Measurements from ENCODE around the gene QRSL1.
A peak's percentile ranks its signal among the peaks of the same experiment; 100 is the strongest.
"Not testable (repeated sequence)": the region's sequence is repeated elsewhere in the genome, so short reads cannot be mapped to it uniquely, and the experiment has no call there.

QRSL1 gene

DNA sequence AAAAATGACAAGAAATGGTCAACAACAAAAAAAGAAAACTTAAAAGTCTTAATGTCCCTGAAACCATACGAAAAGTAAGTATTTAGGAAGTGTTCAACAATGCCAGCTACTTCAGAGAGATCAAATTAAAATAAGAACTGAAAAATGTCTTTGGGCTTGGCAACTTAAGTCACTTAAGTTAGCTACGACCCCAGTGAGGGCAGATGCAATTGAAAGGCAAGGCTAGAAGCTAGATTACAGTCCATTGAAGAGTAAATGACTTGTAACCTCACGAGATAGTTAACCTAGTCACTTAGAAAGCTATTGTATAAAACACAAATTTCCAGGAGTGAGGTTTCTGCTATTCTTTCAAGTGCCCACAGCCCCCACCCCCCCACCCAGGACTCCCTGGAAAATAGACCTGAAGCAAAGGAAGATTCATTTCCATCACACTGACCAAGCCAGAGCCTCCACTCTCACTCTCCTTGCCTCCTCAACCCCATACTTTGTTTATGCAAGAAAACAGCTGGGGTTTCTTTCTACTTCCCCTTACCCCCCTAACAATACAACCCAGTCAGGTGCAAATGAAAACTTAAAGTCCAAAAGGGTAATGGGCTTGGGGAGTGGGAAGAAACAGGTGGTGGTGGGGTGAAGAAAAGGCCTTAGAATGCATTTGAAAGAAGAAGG is 14.7 kb upstream of the QRSL1 start:
- DNase-seq (ENCODE audit: insufficient read length, low spot score) (no peak), FAIRE-seq (no peak)
- no peak for TF ChIP-seq POLR2A (IDR thresholded peaks at IDR 0.05; ENCODE audit: low read depth, low read length)

DNA sequence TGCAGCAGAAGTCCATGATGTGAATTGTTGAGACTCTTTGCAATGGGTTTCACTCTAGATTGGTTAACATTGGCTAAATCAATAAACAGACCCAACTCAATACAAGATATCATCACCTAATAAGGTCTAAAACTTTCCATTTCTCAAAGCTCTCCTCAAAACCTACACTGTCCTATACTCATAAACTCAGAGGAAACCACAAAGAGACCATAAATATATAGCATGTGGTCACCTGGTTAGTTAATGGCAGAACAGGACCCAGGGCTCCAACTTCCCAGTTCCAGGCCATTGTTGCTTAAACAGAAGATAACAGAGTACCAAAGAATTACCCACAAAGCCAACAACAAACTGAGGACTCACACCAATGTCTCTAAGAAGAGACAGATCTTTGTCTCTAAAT is 12.1 kb upstream of the QRSL1 start:
- FAIRE-seq = no peak
- TF ChIP-seq POLR2A (IDR thresholded peaks at IDR 0.05; ENCODE audit: low read depth, low read length) = no peak
- no peak for DNase-seq (ENCODE audit: insufficient read length, low spot score)

DNA sequence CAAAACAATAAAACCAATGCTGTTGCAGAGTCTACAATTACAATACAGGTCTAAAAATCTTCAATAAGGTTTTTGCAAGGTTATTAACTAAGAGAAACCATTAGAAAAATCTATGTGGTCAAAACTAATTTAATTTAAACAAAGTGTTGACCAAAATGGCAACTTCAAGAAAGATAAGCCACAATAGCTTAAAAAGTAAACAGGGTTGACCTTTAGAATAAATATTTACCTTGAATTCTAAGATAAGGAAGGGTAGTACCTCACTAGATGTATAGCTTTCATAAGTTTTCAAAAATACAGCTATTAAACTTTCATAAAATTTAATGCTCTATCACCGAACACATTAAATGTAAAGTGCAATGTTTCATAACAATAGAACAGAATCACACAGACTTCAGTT is 11.5 kb upstream of the QRSL1 start:
- no peak for TF ChIP-seq POLR2A (IDR thresholded peaks at IDR 0.05; ENCODE audit: low read depth, low read length)
- no peak for DNase-seq (ENCODE audit: insufficient read length, low spot score)
- FAIRE-seq = no peak

DNA sequence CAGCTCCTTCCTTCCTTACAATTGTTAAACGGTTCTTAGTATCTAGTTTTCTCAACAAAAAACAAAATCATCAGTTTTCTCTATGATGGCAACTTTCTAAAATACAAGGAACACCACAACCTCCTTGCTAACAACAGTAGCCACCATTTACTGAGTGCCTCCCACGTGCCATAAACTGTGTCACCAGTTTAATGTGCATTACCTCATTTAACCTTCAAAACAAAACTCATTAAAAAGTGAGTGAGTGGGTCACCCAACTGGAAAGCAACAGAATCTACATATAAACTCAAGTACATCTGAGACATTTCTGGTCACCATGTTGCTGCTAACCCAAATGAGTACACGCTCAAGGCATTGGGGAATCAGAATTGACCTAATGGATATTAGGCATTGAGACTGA is 11.1 kb upstream of the QRSL1 start:
- TF ChIP-seq POLR2A (IDR thresholded peaks at IDR 0.05; ENCODE audit: low read depth, low read length) = no peak
- DNase-seq (ENCODE audit: insufficient read length, low spot score) (no peak), FAIRE-seq (no peak)

DNA sequence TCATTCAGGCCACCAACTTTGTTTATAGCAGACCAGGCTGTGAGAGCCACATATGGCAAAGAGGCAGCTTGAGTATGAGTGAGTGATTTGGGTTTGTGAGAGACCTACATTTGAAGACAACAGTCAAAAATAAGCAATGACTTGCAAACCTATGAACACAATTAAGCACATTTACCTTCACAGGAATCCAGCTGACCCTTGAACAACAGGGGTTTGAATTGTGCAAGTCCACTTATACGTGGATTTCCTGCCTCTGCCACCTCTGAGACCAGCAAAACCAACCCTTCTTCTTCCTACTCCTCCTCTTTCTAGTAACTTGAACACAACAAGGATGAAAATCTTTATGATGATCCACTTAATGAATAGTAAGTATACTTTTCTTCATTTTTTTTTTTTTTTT is 10.2 kb upstream of the QRSL1 start:
- no peak for DNase-seq (ENCODE audit: insufficient read length, low spot score)
- TF ChIP-seq POLR2A (IDR thresholded peaks at IDR 0.05; ENCODE audit: low read depth, low read length) = no peak
- FAIRE-seq = no peak

DNA sequence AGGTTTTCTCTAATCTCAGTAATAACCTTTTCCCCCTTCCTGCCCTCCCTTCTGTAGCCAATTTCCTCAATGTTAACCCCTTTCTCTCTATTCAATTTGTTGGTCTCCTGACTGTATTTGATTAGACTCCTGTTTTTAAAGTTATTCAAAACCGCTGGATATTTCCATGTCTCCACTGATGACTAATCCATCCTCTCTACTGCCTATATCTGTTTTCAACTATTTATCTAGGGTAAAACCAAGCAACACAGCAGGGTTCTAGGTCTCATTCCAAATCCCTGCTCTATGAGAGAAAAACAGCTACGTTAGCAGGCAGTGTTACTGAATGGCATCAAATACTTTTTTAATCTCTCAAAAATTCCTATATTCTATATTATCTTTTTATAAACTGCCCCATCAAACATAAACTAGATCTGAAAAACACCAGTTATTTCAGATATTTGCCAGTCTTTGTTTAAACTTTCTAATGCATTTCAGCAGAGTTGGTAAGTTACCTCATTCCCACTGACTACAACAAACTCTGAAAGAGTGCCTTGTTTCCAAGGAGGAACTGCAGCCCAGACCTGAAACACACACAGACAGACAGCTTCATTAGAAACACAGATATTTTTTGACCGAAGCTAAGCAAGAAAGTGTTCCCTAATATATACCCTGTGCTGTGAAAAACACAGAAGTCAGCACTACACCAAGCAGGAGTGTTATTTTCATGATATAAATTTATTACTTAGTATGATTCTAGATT is 8.3 kb upstream of the QRSL1 start:
- no peak for DNase-seq (ENCODE audit: insufficient read length, low spot score)
- FAIRE-seq = no peak
- TF ChIP-seq POLR2A (IDR thresholded peaks at IDR 0.05; ENCODE audit: low read depth, low read length) = no peak

DNA sequence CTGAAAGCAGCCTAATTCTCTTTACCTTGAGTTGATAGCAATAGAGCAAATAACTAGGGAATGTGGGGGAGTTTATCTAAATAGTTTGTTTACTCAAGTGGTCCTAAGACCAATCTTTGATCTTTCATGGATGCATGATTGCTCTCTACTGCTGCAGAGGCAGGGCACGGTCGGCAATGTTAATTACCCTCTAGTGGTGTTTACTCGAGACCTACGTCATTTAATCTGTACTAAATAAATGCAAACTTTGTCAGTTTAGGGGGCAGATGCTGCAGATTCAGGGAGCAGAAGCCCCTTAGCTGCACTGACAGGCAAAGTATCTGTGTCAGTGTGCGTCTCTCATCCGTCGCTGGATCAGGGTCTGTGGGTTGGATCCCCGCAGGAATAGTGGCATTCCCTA is 7.0 kb upstream of the QRSL1 start:
- FAIRE-seq (no peak), DNase-seq (ENCODE audit: insufficient read length, low spot score) (no peak)
- TF ChIP-seq POLR2A (IDR thresholded peaks at IDR 0.05; ENCODE audit: low read depth, low read length) = no peak

DNA sequence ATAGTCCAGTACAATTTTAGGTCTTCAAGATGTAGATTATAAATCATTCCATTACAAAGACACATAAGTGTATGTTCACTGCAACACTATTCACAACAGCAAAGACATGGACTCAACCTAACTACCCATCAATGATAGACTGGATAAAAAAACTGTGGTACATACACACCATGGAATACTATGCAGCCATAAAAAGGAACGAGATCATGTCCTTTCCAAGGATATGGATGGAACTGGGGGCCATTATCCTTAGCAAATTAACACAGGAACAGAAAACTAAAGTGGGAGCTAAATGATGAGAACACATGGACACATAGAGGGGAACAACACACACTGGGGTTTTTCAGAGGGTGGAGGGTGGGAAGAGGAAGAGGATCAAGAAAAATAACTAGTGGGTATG is 6.3 kb upstream of the QRSL1 start:
- no peak for TF ChIP-seq POLR2A (IDR thresholded peaks at IDR 0.05; ENCODE audit: low read depth, low read length)
- DNase-seq (ENCODE audit: insufficient read length, low spot score) (no peak), FAIRE-seq (no peak)

DNA sequence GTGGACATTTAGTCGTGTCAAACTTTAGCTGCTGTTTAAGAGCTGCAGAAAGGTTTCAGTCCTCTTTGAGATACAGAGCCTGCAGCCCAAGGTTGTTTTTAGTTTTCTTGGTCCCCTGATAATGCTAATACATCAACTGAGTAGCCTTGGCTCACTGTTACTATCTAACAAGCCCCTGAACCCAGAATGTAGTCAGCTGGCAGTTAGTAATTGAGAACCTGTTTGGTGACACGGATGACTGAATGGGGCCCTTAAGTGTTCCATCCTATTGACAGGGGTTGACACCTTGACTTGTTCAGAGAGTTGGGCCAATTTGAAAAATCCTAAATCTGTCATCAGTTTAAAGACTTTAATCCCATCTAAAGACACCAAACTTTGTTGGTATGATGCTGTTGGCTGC is 2.9 kb upstream of the QRSL1 start:
- no peak for FAIRE-seq

DNA sequence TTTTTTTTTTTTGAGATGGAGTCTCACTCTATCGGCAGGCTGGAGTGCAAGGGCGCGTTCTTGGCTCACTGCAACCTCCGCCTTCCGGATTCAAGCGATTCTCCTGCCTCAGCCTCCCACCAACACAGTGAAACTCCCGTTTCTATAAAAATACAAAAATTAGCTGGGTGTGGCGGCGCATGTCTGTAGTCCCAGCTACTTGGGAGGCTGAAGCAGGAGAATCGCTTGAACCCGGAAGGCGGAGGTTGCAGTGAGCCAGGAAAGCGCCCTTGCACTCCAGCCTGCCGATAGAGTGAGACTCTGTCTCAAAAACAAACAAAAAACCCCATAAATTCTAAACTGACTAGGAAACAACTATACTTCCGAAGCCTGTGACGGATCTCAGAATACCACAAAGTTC is 1.6 kb upstream of the QRSL1 start:
- FAIRE-seq; DNase-seq (ENCODE audit: insufficient read length, low spot score): not testable (repeated sequence)

More for the DNA sequence above, 2.9 kb upstream of the QRSL1 start:
- no peak for TF ChIP-seq POLR2A (IDR thresholded peaks at IDR 0.05; ENCODE audit: low read depth, low read length)
- no peak for DNase-seq (ENCODE audit: insufficient read length, low spot score)

DNA sequence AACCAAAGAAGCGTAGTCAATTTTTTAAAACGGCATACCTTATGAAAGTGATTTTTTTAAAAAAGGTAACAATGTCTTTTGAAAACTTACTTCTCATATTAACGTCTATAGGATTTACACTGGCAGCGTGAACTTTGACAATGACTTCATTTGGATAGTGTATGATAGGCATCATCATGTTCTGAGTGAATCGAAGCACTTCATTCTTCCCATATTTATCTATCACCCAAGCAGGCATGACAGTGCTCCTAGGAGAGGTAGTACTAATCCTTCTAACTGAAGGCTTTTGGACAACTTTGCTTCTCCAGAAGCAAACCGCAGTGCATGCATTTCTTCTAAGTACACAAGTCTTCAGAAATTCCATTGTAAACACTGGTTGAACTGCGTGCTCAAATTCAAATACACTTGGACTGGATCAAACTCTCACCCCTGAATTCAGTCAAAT is 698 bp upstream of the QRSL1 start:
- DNase-seq (ENCODE audit: insufficient read length, low spot score) = no peak
- FAIRE-seq = no peak
- no peak for TF ChIP-seq POLR2A (IDR thresholded peaks at IDR 0.05; ENCODE audit: low read depth, low read length)

DNA sequence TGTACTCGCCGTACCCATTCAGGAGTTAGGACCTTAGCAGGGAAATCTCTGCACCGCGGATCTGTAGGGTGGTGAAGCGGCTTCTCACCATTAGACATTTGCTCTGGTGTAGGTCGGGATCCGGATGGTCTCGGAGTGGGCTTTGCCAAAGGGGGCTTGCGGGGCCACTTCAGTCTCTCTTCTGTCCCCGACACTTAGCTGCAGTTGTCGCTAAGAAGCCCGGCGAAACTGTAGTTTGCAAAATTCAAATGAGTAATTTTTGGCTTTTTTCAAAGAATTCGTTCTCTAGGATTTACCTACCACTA is 433 bp downstream of the QRSL1 start:
- TF ChIP-seq POLR2A (IDR thresholded peaks at IDR 0.05; ENCODE audit: low read depth, low read length) = no peak
- peak; percentile 7 for DNase-seq (ENCODE audit: insufficient read length, low spot score)
- FAIRE-seq = no peak

DNA sequence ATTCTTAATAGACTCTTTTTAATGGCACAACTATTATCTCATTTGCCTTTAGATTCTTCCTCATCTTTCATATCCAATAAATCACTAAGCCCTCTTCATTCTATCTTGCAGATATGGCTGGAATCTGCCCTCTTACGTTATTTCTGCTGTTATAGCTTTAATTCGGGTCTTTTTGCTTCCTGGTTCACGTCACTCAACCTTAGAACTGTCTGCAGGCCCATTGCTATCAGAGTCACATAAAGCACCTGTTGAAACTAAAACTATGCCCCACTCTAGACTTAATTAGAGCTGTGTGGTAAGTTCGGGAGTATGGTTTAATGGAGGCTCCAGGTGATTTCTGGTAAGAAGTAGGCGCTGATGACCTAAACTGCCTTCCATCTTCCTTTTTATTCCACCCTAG is 988 bp downstream of the QRSL1 start:
- no peak for TF ChIP-seq POLR2A (IDR thresholded peaks at IDR 0.05; ENCODE audit: low read depth, low read length)
- DNase-seq (ENCODE audit: insufficient read length, low spot score) (no peak), FAIRE-seq (no peak)

DNA sequence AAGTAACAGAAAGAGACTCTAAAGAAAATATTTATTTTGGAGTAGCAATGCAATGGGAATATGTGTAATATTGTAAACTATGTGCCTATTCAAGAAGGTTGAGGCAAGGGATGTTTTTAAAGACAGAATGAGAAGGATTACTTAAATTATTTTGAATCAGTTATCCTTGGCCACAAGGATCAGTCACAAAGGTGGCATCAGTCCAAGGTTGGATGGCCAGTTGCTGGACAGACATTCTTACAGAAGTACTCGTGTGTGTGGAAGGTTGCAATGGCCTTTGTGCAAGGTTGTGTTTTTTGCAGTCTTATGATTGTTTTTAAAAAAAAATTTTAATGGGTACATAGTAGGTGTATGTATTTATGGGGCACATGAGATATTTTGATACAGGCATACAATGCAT is 2.0 kb downstream of the QRSL1 start:
- FAIRE-seq (no peak), DNase-seq (ENCODE audit: insufficient read length, low spot score) (no peak)
- no peak for TF ChIP-seq POLR2A (IDR thresholded peaks at IDR 0.05; ENCODE audit: low read depth, low read length)

DNA sequence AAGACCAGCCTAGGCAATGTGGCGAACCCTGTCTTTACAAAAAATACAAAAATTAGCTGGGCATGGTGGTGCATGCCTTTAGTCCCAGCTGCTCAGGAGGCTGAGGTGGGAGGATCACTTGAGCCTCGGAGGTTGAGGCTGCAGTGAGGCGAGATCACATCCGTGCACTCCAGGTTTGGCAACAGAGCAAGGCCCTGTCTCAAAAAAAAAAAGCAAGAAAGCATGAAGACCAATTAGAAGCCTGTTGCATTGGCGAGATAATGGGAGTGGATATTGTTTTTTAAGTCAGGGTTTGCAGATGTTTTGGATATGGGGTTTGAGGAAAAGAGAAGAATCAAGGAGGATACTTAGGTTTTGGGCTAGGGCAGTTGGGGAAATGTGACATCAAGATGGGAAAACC is 5.2 kb downstream of the QRSL1 start:
- DNase-seq (ENCODE audit: insufficient read length, low spot score) = no peak

More for the DNA sequence above, 5.2 kb downstream of the QRSL1 start:
- FAIRE-seq = no peak
- no peak for TF ChIP-seq POLR2A (IDR thresholded peaks at IDR 0.05; ENCODE audit: low read depth, low read length)
